K562 (cell line): Measurements from ENCODE around the gene RUNX3. TPM values are rescaled to one million over a fixed set of nuclear protein-coding genes. Genes with fewer than 3 reads are reported as not detected.

Experiments
- ATAC-seq: fragments of 200-7000 bp; cut with Tn5 transposase; 3 replicates; pipeline ENCODE4 v1.9.1; 2020; ENCODE audit warnings: moderate library complexity
- BruUV-seq: library from RNA; stranded (reverse); fragments of 400-500 nt; replicated peaks from 2 replicates; lab custom pipeline; 2021; lab: Mats Ljungman, UMichigan
- CTCF ChIA-PET: fragments of 300-600 bp; formaldehyde crosslinking; extraction: SDS; loops from one replicate; lab custom pipeline; 2021; ENCODE audit warnings: low intra/inter-chr PET ratio; lab: Yijun Ruan, JAX
- POLR2A ChIA-PET: fragments of 300-600, 350-650 bp; sonication (Branson Sonifier 250); formaldehyde crosslinking; extraction: SDS; loops from one replicate; lab custom pipeline; 2021; ENCODE audit warnings: antibody characterized with exemption, inconsistent platforms; lab: Yijun Ruan, JAX
- DNase-seq, 4 experiments: peaks; one replicate each; pipeline versions ENCODE4 v3.0.0 to v3.0.0-alpha.2; 2011 to 2018; ENCODE audit warnings: low spot score in 3 of 4, mixed read lengths in 3 of 4; ENCODE audit errors: extremely low read depth in 1 of 4
- FAIRE-seq: peaks from 2 replicates; lab custom pipeline; 2011; peaks lifted over from hg19 to GRCh38; lab: Jason Lieb, UNC
- H2AFZ ChIP-seq: 2 replicates; pipeline ENCODE4 v1.6.0; 2011; ENCODE audit warnings: low read depth, low read length, control low read depth, inconsistent platforms
- H3K27ac ChIP-seq: fragments of 200-600 bp; 3 replicates; pipeline ENCODE4 v1.8.0; 2011; ENCODE audit warnings: low read depth, mild to moderate bottlenecking, control low read depth, inconsistent platforms, low read length, moderate library complexity, mixed read lengths; ENCODE audit errors: extremely low read depth
- H3K27me3 ChIP-seq, 2 experiments: fragments of 300-600 bp in 1 of 2; 2 replicates in 1 of 2; 3 replicates in 1 of 2; pipeline versions ENCODE4 v1.6.0 to v1.8.0; 2011; ENCODE audit warnings: inconsistent platforms in 2 of 2, low read length in 2 of 2, mild to moderate bottlenecking in 1 of 2, mixed read lengths in 1 of 2, moderate library complexity in 1 of 2; ENCODE audit not compliant: control insufficient read depth in 2 of 2, insufficient read depth in 2 of 2
- H3K36me3 ChIP-seq: fragments of 300-600 bp; 3 replicates; pipeline ENCODE4 v1.8.0; 2011; ENCODE audit warnings: mild to moderate bottlenecking, low read length, inconsistent platforms; ENCODE audit not compliant: control insufficient read depth, insufficient read depth
- H3K4me1 ChIP-seq, 2 experiments: fragments of 200-600 bp in 1 of 2; replicated peaks in 1 of 2; 2 replicates in 1 of 2; 3 replicates in 1 of 2; pipeline versions ENCODE4 v1.5.1 to v1.8.0; 2011; ENCODE audit warnings: inconsistent platforms in 2 of 2, low read length in 2 of 2, mild to moderate bottlenecking in 1 of 2, mixed read lengths in 1 of 2, moderate library complexity in 1 of 2; ENCODE audit not compliant: control insufficient read depth in 2 of 2, insufficient read depth in 2 of 2
- H3K4me2 ChIP-seq: 2 replicates; pipeline ENCODE4 v1.6.1; 2011; ENCODE audit warnings: low read length, control low read depth, inconsistent platforms, mixed read lengths; ENCODE audit not compliant: insufficient read depth
- H3K4me3 ChIP-seq: fragments of 200-600 bp; sonication (generic), shearing (Covaris generic); 2 replicates; pipeline ENCODE4 v1.5.1; 2016; ENCODE audit warnings: control low read depth, inconsistent platforms
- H3K79me2 ChIP-seq: fragments of 200-600 bp; 3 replicates; pipeline ENCODE4 v1.8.0; 2011; ENCODE audit warnings: low read length, inconsistent platforms; ENCODE audit not compliant: control insufficient read depth, insufficient read depth
- H3K9ac ChIP-seq, 2 experiments: 2 replicates each; pipeline versions ENCODE4 v1.6.0 to v1.6.1; 2011; ENCODE audit warnings: low read depth in 2 of 2, low read length in 2 of 2, control low read depth in 1 of 2, inconsistent platforms in 1 of 2, mild to moderate bottlenecking in 1 of 2, mixed read lengths in 1 of 2; ENCODE audit not compliant: insufficient read depth in 1 of 2
- H3K9me1 ChIP-seq: one replicate; pipeline ENCODE4 v1.6.0; 2011; ENCODE audit warnings: inconsistent platforms, mild to moderate bottlenecking, low read length, moderate library complexity; ENCODE audit not compliant: control insufficient read depth, insufficient read depth
- H3K9me3 ChIP-seq: replicated peaks from 2 replicates; pipeline ENCODE4 v1.5.1; 2011; ENCODE audit warnings: low read depth, low read length, inconsistent platforms; ENCODE audit not compliant: control insufficient read depth, insufficient read depth
- H4K20me1 ChIP-seq: replicated peaks from 2 replicates; pipeline ENCODE4 v1.6.1; 2011; ENCODE audit warnings: low read length, inconsistent platforms, mixed read lengths; ENCODE audit not compliant: control insufficient read depth, insufficient read depth
- FOXK1 ChIP-seq: sonication (generic); formaldehyde crosslinking; IDR thresholded peaks from 2 replicates; pipeline ENCODE4 v1.8.0; 2022; ENCODE audit warnings: missing genetic modification reagents, mild to moderate bottlenecking, borderline replicate concordance
- GABPB2 ChIP-seq: fragments of 250-450 bp; sonication (Bioruptor Pico); conservative IDR thresholded peaks from 2 replicates; pipeline ENCODE4 v1.5.1; 2021; ENCODE audit warnings: mild to moderate bottlenecking
- PTTG1 ChIP-seq: fragments of 450-650 bp; IDR thresholded peaks from 2 replicates; pipeline ENCODE4 v1.6.1; 2016; ENCODE audit warnings: low read depth, mild to moderate bottlenecking, missing genetic modification characterization, missing compliant biosample characterization
- WGBS: fragments of 100-300 bp; shearing (Covaris generic); methylation state at CpG from one replicate; pipeline ENCODE4 v1.1.6; 2016; ENCODE audit warnings: low coverage, mixed read lengths; ENCODE audit not compliant: insufficient coverage; ENCODE audit errors: missing lambda C conversion rate; 5-methylcytosine and 5-hydroxymethylcytosine counted together
- in situ Hi-C: fragments of 300-500 bp; cut with MboI; formaldehyde crosslinking; loops from 4 replicates; pipeline ENCODE4 v1.15.0; 2018; ENCODE audit warnings: inconsistent platforms, mixed read lengths
- intact Hi-C: fragments of 100-400 bp; cut with micrococcal nuclease; formaldehyde crosslinking; loops from 2 replicates; pipeline ENCODE4 v1.14.2; 2022
- polyA plus RNA-seq, 8 experiments: library from polyadenylated mRNA; depleted of rRNA in 4 of 8; stranded (reverse) in 5 of 8; unstranded in 3 of 8; fragments of >200 nt; fragmentation: Nextera tagmentation in 2 of 8; fragmentation: Illumina TruSeq in 1 of 8; extraction: Ambion mirVana in 2 of 8; extraction: Trizol in 1 of 8; gene quantifications; 2 replicates each; pipeline versions ENCODE4 v1.2.1 to v1.2.3, GENCODE V29; 2011 to 2014; ENCODE audit warnings: inconsistent platforms in 1 of 8, missing spikeins in 1 of 8
- total RNA-seq, 7 experiments: library from RNA; depleted of rRNA in 6 of 7; stranded (reverse); fragments of >200 nt in 6 of 7; fragmentation: Illumina TruSeq in 2 of 7; extraction: Trizol in 2 of 7; gene quantifications; 2 replicates each; pipeline versions ENCODE4 v1.2.1 to v1.2.3, GENCODE V29; 2011 to 2021; ENCODE audit warnings: low replicate concordance in 1 of 7
- TF ChIP-seq, protein P1 (sequence below): IDR thresholded peaks from 3 replicates; pipeline ENCODE4 v1.6.1; 2011; ENCODE audit warnings: borderline replicate concordance, mild to moderate bottlenecking, moderate library complexity; ENCODE audit not compliant: insufficient read length; ENCODE audit errors: extremely low read depth

RUNX3 gene
- total and polyA plus RNA-seq, 9 of the 15 experiments (the other 6 are each of a cell fraction or from before 2014, with no cell fraction given): 0.01 to 0.64 (median 0.09) TPM

DNA sequence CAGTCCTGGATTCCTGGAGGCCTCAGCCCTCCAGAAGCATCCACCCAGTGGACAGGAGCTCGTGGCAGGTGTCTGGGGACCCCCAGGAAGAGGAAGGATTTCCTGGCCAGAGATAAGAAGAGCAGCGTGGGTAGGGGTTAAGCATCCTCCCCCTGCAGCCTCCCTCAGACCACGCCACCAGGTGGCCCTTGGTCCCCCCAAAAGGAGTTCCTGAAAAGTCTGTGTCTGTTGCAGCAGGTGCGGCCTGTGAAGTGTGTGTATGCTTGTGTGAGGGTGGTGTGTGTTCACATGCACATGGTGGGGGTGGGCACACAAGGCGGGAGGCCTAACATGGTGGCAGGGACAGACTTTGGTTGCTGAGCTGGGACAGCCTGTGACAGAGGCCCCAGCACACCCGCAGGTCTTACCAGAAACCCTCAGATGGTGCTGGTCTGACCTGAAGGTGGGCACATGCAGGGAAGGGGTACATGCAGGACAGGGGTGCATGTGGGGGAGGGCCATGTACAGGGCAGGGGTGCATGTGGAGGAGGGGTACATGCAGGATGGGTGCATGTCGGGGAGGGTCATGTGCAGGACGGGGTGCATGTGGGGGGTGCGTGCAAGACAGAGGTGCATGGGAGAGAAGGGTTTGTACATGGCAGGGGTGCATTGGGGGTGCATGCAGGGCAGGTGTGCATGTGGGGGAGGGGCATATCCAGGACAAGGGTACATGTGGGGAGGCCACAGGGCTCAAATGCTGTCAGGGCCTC, 18.2 kb upstream of the RUNX3 start:
- no peaks in the 10 kb centered on the region for H3K9me1 ChIP-seq
- H3K27me3 ChIP-seq: peaks cover 6 to 15% of the 10 kb centered on the region in 2 experiments; a peak in 4 of 5 replicates
- no peak overlapping the region for H3K27ac ChIP-seq
- intact Hi-C loops (no loop called here), in situ Hi-C loops (no loop called here)
- TF ChIP-seq PTTG1 (tag) (no peak), FOXK1 (no peak), GABPB2 (CRISPR knock-in tag) (no peak)
- TF ChIP-seq, protein P1, sequence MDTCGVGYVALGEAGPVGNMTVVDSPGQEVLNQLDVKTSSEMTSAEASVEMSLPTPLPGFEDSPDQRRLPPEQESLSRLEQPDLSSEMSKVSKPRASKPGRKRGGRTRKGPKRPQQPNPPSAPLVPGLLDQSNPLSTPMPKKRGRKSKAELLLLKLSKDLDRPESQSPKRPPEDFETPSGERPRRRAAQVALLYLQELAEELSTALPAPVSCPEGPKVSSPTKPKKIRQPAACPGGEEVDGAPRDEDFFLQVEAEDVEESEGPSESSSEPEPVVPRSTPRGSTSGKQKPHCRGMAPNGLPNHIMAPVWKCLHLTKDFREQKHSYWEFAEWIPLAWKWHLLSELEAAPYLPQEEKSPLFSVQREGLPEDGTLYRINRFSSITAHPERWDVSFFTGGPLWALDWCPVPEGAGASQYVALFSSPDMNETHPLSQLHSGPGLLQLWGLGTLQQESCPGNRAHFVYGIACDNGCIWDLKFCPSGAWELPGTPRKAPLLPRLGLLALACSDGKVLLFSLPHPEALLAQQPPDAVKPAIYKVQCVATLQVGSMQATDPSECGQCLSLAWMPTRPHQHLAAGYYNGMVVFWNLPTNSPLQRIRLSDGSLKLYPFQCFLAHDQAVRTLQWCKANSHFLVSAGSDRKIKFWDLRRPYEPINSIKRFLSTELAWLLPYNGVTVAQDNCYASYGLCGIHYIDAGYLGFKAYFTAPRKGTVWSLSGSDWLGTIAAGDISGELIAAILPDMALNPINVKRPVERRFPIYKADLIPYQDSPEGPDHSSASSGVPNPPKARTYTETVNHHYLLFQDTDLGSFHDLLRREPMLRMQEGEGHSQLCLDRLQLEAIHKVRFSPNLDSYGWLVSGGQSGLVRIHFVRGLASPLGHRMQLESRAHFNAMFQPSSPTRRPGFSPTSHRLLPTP: no peak
- CTCF ChIA-PET: no interaction called here
- no peaks in the 10 kb centered on the region for H4K20me1 ChIP-seq
- no peaks in the 10 kb centered on the region for H3K79me2 ChIP-seq
- no peaks in the 10 kb centered on the region for H3K36me3 ChIP-seq
- no peak overlapping the region for H3K4me2 ChIP-seq
- FAIRE-seq (no peak), DNase-seq (no peak), ATAC-seq (no peak)
- no peak overlapping the region for H2AFZ ChIP-seq
- POLR2A ChIA-PET: interaction anchor here (0.6 to 1.5 kb wide), 6 partner anchors 8 to 291 kb away, joined by 3 to 7 read pairs (median 4); no protein-coding TSS in a partner anchor
- H3K9me3 ChIP-seq: no peaks in the 10 kb centered on the region
- H3K9ac ChIP-seq: no peak overlapping the region; a peak in 1 of 4 replicates
- BruUV-seq: no TSS peak
- WGBS: 42% methylated on average over 8 of the region's 9 CpGs
- no peak overlapping the region for H3K4me3 ChIP-seq
- H3K4me1 ChIP-seq: peaks cover 7 to 10% of the 10 kb centered on the region in 2 experiments
